Embryonic facial prominence (tissue), 1 donor: ENCODE data around the gene LIPN.

Source experiments
- DNase-seq: peaks from one replicate; pipeline ENCODE4 v3.0.0-alpha.2; 2016; ENCODE audit errors: extremely low spot score

Gene LIPN

DNA sequence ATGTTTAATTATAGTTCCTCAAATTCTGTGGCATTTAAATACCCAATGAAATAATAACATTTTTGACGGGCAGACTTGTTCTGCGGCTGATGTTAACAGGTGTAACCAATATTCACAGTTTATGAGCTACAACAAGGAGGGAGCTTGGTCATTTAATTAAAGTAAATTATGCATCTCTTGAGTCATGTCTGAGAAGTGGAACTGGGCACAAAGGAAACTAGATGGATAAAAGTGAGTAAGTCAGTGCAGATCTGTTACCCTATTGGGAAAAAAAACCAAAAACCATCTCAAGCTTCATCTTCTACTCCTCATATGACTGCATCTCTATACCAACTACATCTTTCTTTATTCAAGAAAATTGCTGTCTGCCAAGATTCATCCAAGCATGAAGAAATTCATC is 67.9 kb downstream of the LIPN start:
- DNase-seq = no peak

DNA sequence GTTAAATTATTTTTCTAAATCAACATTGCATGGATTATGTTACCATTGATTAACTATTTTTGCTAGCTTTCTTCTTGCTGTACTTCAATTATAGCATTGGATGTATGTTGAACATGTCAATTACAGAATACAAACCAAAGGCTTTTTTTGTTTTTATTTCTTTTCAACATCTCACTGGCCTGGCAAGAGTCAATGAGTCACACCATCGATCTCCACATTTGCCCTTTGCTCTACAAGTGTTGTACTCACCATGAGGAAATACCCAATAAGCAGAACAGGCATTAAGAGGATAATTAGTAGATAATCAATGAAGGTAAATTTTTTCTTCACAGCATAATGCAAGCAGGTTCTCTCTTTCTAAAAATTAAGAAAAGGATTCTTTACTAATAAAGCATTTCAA is 68.5 kb downstream of the LIPN start:
- no peak for DNase-seq
